Memory B cell (primary cell): ENCODE measurements around the gene SMG1.
"Not testable (repeated sequence)": the region's sequence is repeated elsewhere in the genome, so short reads cannot be mapped to it uniquely, and the experiment has no call there.

ENCODE experiments used
- ATAC-seq: fragments of 150-1000 bp; cut with Tn5 transposase; 2 replicates; pipeline ENCODE4 v1.10.0; 2021; ENCODE audit warnings: low read depth, mild to moderate bottlenecking, moderate library complexity
- DNase-seq, 2 donors: peaks; one replicate each; pipeline ENCODE4 v3.0.0; 2022; ENCODE audit warnings: low spot score in 2 of 2
- H3K27ac Mint-ChIP-seq: one replicate; pipeline ENCODE4 v1.8.0; 2022; ENCODE audit warnings: mild to moderate bottlenecking, moderate library complexity, mixed read lengths
- H3K27me3 Mint-ChIP-seq: one replicate; pipeline ENCODE4 v1.8.0; 2022; ENCODE audit warnings: mixed read lengths
- H3K36me3 Mint-ChIP-seq: one replicate; pipeline ENCODE4 v1.8.0; 2022; ENCODE audit warnings: mild to moderate bottlenecking, mixed read lengths
- H3K4me1 Mint-ChIP-seq: one replicate; pipeline ENCODE4 v1.8.0; 2022; ENCODE audit warnings: mixed read lengths
- H3K4me3 Mint-ChIP-seq: one replicate; pipeline ENCODE4 v1.8.0; 2022; ENCODE audit warnings: mild to moderate bottlenecking, moderate library complexity, mixed read lengths
- H3K9me3 Mint-ChIP-seq: one replicate; pipeline ENCODE4 v1.8.0; 2022; ENCODE audit warnings: mixed read lengths

The SMG1 gene

DNA sequence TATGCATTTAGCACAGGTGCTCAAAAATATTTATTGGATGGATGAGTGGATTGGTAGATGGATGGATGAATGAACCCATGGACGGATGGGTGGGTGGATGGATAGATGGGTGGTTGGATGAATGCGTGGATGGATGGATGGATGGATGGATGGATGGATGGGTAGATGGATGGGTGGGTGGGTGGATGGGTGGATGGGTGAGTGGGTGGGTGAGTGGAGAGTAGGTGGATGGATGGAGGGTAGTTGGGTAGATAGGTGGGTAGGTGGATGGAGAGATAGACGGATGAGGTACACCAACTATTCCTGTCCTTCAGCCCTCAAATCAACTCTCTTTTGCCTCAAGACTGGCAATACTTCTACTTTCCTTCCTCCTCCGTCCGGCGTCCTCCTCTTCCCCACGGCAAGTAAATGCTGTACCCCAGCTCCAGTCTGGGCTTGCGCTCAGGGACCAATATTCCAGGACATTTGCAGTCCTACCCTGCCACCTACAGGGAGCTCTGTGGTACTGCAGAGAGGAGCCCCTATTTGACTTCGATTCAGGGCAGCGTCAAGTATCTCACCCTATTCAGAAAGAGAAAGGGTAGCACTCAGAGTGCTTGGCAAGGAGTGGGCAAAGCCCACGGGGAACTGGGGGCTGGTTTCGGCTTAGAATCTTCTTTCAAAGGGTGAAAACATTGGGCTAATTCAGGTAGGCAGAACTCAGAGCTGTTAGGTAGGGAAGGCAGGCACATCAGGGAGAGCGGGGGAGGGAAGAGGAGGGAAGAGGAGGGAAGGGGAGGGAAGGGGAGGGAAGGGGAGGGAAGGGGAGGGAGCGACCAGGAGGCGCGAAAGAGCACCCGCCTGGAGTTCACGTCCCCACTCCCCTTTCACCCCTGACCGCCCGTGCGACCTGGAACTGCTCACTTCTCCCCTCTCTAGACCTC, 166.3 kb downstream of the SMG1 start:
- H3K36me3 Mint-ChIP-seq, H3K27me3 Mint-ChIP-seq, H3K27ac Mint-ChIP-seq, H3K9me3 Mint-ChIP-seq, H3K4me3 Mint-ChIP-seq: not testable (repeated sequence)
- peak; percentile 36 to 51 for DNase-seq
- peak; percentile 75 for ATAC-seq
- H3K4me1 Mint-ChIP-seq = peaks cover 12% of the 10 kb centered on the region

DNA sequence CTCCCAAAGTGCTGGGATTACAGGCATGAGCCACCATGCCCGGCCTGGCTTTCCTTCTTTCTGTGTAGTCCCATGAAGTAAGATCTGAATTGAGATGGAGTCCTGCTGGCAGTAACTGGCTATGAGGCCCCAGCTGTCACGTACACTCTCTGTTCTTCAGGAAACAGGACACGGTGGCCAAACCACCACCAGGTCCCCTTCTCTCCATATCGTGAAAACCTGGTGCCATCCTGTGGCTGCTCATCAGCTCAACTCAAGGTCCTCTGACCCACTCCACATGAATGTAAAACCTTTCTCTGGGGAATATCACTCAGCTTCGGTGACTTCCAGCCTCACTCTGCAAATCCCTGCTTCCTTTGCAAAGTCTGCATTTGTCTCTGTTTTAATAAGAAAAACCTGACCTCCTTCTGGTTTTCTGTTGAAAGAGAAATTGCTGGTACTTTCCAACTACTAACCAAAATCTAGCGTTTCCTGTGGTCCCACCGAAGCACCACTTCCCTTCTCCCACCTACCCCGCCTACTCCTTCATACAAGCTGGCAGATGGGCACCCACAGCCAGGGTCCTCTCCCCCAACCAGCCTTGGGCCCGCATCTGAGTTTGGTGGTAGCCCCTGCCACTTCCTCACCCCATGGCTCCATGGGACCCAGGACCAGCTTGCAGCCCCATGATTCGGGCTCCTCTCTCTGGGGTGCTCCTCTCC, 168.1 kb downstream of the SMG1 start:
- ATAC-seq, H3K27ac Mint-ChIP-seq, H3K9me3 Mint-ChIP-seq, H3K4me3 Mint-ChIP-seq, DNase-seq, H3K36me3 Mint-ChIP-seq, H3K27me3 Mint-ChIP-seq: not testable (repeated sequence)
- H3K4me1 Mint-ChIP-seq = peaks cover 12% of the 10 kb centered on the region

DNA sequence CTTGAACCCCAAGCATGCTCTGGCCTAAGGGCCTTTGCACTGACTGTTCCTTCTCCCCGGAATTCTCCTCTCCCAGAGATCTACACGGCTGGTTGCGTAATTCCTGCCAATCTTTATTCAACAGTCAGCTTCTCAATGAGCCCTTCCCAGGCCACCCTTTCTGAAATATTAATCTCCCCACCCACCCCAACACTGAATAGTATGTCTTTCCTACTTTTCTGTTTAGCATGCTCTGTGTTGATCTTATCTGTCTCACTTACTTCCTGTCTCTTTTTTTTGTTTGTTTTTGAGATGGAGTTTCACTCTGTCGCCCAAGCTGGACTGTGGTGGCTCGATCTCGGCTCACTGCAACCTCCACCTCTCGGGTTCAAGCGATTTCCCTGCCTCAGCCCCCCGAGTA, 169.6 kb downstream of the SMG1 start:
- not testable (repeated sequence) for DNase-seq
- H3K27ac Mint-ChIP-seq = peak overlapping the region; percentile 78

More for the DNA sequence above, 169.6 kb downstream of the SMG1 start:
- H3K4me3 Mint-ChIP-seq, H3K27me3 Mint-ChIP-seq, ATAC-seq, H3K9me3 Mint-ChIP-seq, H3K36me3 Mint-ChIP-seq: not testable (repeated sequence)
- peaks cover 14% of the 10 kb centered on the region for H3K4me1 Mint-ChIP-seq
